Esophagus squamous epithelium (tissue), 4 donors: Measurements from ENCODE around the gene C1orf94.

ENCODE experiments used
- POLR2A ChIP-seq, 4 donors: fragments of 450-650 bp; IDR thresholded peaks; one replicate each; pipeline ENCODE4 v1.6.1; 2017; ENCODE audit warnings: antibody characterized with exemption in 4 of 4, mild to moderate bottlenecking in 4 of 4, moderate library complexity in 3 of 4
- TF ChIP-seq, protein P1 (sequence below), 6 experiments: fragments of 450-650 bp in 4 of 6; fragments of 200-600 bp in 2 of 6; sonication (generic) in 2 of 6; IDR thresholded peaks; one replicate each; pipeline ENCODE4 v1.5.1; 2016 to 2019; ENCODE audit warnings: antibody characterized with exemption in 6 of 6, mild to moderate bottlenecking in 4 of 6, moderate library complexity in 4 of 6

DNA sequence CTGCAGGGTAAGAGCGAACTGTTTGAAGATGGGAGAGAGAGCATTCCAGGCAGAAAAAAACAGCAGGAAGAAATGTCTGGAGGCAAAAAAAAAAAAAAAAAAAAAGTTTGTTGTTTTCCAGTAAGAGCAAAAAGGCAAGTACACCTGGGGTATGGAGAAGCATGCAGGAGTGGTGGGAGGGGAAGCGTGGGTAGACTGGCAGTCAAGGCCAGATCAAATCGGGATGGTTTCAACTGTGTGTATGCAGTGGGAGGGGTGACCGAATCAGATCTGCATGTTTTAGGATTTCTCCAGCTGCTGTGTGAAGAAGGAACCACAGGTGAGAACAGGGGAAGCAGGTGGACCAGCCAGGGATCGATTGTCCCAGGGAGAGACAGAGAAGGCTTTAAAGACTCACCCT, 46.4 kb upstream of the C1orf94 start:
- TF ChIP-seq, protein P1, sequence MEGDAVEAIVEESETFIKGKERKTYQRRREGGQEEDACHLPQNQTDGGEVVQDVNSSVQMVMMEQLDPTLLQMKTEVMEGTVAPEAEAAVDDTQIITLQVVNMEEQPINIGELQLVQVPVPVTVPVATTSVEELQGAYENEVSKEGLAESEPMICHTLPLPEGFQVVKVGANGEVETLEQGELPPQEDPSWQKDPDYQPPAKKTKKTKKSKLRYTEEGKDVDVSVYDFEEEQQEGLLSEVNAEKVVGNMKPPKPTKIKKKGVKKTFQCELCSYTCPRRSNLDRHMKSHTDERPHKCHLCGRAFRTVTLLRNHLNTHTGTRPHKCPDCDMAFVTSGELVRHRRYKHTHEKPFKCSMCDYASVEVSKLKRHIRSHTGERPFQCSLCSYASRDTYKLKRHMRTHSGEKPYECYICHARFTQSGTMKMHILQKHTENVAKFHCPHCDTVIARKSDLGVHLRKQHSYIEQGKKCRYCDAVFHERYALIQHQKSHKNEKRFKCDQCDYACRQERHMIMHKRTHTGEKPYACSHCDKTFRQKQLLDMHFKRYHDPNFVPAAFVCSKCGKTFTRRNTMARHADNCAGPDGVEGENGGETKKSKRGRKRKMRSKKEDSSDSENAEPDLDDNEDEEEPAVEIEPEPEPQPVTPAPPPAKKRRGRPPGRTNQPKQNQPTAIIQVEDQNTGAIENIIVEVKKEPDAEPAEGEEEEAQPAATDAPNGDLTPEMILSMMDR (IDR thresholded peaks at IDR 0.05): no peak
- TF ChIP-seq POLR2A (IDR thresholded peaks at IDR 0.05): no peak
